ENCODE results near the gene USP17L18.
"Not testable (repeated sequence)": the region's sequence is repeated elsewhere in the genome, so short reads cannot be mapped to it uniquely, and the experiment has no call there.

The USP17L18 gene, protein sequence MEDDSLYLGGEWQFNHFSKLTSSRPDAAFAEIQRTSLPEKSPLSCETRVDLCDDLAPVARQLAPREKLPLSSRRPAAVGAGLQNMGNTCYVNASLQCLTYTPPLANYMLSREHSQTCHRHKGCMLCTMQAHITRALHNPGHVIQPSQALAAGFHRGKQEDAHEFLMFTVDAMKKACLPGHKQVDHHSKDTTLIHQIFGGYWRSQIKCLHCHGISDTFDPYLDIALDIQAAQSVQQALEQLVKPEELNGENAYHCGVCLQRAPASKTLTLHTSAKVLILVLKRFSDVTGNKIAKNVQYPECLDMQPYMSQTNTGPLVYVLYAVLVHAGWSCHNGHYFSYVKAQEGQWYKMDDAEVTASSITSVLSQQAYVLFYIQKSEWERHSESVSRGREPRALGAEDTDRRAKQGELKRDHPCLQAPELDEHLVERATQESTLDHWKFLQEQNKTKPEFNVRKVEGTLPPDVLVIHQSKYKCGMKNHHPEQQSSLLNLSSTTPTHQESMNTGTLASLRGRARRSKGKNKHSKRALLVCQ

DNA sequence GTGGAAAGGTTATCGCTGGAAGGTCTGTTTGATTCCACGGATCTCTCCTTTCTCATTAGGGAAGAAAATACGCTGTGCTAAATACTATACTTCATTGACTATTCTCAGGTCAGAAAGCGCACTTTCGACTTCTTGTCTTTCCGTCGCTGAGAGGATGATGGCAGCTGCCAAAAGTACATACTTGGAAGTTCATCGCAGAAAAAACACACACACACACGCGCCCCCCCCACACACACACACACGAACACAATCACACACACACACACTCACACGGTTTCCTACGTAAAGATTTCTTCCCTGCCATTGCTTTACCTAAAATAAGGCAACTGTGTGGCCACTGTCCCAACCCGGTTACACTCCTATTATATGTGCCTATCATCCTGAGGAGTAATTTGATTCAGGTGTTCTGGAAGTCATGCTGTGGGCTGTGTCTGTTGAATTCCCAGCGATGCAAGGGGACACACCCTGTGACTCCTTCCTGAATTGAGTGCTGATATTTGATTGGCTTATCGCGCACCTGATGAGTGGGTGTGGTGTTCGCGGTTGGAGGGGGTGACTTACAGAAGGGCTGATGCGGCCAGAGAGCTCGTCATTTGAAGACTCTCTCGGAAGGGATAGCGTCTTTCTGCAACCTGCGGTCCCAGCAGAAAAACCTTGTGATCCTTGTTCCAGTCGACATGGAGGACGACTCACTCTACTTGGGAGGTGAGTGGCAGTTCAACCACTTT, at the start of gene USP17L18:
USP17L18 (plus strand) TSS at position 678 of the 728 bp plus-strand sequence; CDS start at position 678, 0 bp downstream.
- not testable (repeated sequence) for DNase-seq

DNA sequence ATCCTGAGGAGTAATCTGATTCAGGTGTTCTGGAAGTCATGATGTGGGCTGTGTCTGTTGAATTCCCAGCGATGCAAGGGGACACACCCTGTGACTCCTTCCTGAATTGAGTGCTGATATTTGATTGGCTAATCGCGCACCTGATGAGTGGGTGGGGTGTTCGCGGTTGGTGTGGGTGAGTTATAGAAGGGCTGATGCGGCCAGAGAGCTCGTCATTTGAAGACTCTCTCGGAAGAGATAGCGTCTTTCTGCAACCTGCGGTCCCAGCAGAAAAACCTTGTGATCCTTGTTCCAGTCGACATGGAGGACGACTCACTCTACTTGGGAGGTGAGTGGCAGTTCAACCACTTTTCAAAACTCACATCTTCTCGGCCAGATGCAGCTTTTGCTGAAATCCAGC, 38.1 kb upstream of the USP17L18 start, which contains the start of gene USP17L10:
USP17L10 (plus strand) TSS at position 301 of the 400 bp plus-strand sequence; CDS start at position 301, 0 bp downstream.
- not testable (repeated sequence) for DNase-seq

- DNase-seq: not testable (repeated sequence)
Measured at GRCh38 chr4:9214701-9215100, 33.7 kb upstream of the USP17L18 start.

DNA sequence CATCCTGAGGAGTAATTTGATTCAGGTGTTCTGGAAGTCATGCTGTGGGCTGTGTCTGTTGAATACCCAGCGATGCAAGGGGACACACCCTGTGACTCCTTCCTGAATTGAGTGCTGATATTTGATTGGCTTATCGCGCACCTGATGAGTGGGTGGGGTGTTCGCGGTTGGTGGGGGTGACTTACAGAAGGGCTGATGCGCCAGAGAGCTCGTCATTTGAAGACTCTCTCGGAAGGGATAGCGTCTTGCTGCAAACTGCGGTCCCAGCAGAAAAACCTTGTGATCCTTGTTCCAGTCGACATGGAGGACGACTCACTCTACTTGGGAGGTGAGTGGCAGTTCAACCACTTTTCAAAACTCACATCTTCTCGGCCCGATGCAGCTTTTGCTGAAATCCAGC, 33.3 kb upstream of the USP17L18 start, which contains the start of gene USP17L11:
USP17L11 (plus strand) TSS at position 301 of the 400 bp plus-strand sequence; CDS start at position 301, 0 bp downstream.
- DNase-seq: not testable (repeated sequence)

- DNase-seq: not testable (repeated sequence)
Measured at GRCh38 chr4:9219852-9220251, 28.6 kb upstream of the USP17L18 start, which contains the start of gene USP17L12. Gene USP17L12, plus strand, starts transcription at chr4:9220152. Its CDS starts 0 bp downstream, at chr4:9220152.

- not testable (repeated sequence) for DNase-seq
Measured at GRCh38 chr4:9224596-9224995, 23.8 kb upstream of the USP17L18 start, which contains the start of gene USP17L13. Gene USP17L13, plus strand, starts transcription at chr4:9224896. Its CDS starts 0 bp downstream, at chr4:9224896.

DNA sequence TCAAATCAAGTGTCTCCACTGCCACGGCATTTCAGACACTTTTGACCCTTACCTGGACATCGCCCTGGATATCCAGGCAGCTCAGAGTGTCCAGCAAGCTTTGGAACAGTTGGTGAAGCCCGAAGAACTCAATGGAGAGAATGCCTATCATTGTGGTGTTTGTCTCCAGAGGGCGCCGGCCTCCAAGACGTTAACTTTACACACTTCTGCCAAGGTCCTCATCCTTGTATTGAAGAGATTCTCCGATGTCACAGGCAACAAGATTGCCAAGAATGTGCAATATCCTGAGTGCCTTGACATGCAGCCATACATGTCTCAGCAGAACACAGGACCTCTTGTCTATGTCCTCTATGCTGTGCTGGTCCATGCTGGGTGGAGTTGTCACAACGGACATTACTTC, 18.2 kb upstream of the USP17L18 start:
- DNase-seq: not testable (repeated sequence)

- DNase-seq: not testable (repeated sequence)
Measured at GRCh38 chr4:9234085-9234484, 14.3 kb upstream of the USP17L18 start, which contains the start of gene USP17L15. Gene USP17L15, plus strand, starts transcription at chr4:9234385. Its CDS starts 0 bp downstream, at chr4:9234385.

DNA sequence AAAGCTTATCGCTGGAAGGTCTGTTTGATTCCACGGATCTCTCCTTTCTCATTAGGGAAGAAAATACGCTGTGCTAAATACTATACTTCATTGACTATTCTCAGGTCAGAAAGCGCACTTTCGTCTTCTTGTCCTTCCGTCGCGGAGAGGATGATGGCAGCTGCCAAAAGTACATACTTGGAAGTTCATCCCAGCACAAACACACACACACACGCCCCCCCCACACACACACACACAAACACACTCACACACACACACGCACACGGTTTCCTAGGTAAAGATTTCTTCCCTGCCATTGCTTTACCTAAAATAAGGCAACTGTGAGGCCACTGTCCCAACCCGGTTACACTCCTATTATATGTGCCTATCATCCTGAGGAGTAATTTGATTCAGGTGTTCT, 10.0 kb upstream of the USP17L18 start:
- DNase-seq: not testable (repeated sequence)

DNA sequence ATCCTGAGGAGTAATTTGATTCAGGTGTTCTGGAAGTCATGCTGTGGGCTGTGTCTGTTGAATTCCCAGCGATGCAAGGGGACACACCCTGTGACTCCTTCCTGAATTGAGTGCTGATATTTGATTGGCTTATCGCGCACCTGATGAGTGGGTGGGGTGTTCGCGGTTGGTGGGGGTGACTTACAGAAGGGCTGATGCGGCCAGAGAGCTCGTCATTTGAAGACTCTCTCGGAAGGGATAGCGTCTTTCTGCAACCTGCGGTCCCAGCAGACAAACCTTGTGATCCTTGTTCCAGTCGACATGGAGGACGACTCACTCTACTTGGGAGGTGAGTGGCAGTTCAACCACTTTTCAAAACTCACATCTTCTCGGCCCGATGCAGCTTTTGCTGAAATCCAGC, 4.9 kb upstream of the USP17L18 start, which contains the start of gene USP17L17:
USP17L17 (plus strand) TSS at position 301 of the 400 bp plus-strand sequence; CDS start at position 301, 0 bp downstream.
- not testable (repeated sequence) for DNase-seq

- DNase-seq: not testable (repeated sequence)
Measured at GRCh38 chr4:9253078-9253477, 4.6 kb downstream of the USP17L18 start, which contains the start of gene USP17L19. Gene USP17L19, plus strand, starts transcription at chr4:9253378. Its CDS starts 0 bp downstream, at chr4:9253378.

- not testable (repeated sequence) for DNase-seq
Measured at GRCh38 chr4:9257824-9258223, 9.4 kb downstream of the USP17L18 start, which contains the start of gene USP17L20. Gene USP17L20, plus strand, starts transcription at chr4:9258124. Its CDS starts 0 bp downstream, at chr4:9258124.

GRCh38 chr4:9262572-9262971, 14.1 kb downstream of the USP17L18 start, which contains the start of gene USP17L21:
Gene USP17L21, plus strand, starts transcription at chr4:9262872. Its CDS starts 0 bp downstream, at chr4:9262872.
- DNase-seq: not testable (repeated sequence)

GRCh38 chr4:9267319-9267718, 18.9 kb downstream of the USP17L18 start, which contains the start of gene USP17L22:
Gene USP17L22, plus strand, starts transcription at chr4:9267619. Its CDS starts 0 bp downstream, at chr4:9267619.
- DNase-seq: not testable (repeated sequence)

GRCh38 chr4:9271719-9272118, 23.3 kb downstream of the USP17L18 start:
- DNase-seq: not testable (repeated sequence)
